ENCODE results near the gene ITGB6. TPM values are rescaled to one million over a fixed set of nuclear protein-coding genes. Genes with fewer than 3 reads are reported as not detected.
A peak's percentile ranks its signal among the peaks of the same experiment; 100 is the strongest.

The ITGB6 gene
- total RNA-seq, 1 experiment from 2014 or later: 7.2 TPM

- H3K9me3 ChIP-seq (ENCODE audit: low read length): no peaks in the 10 kb centered on the region
- H3K79me2 ChIP-seq (ENCODE audit: low read length): no peaks in the 10 kb centered on the region
- BruUV-seq (replicated peaks): no TSS peak
- H2AFZ ChIP-seq (ENCODE audit: low read length): no peak overlapping the region
- H3K9me2 ChIP-seq (replicated peaks; ENCODE audit: low read length): no peaks in the 10 kb centered on the region
- DNase-seq: peak; percentile 50
- ATAC-seq: no peak
- peak overlapping the region; percentile 76 for H3K4me2 ChIP-seq (ENCODE audit: low read length)
- peaks cover 81% of the 10 kb centered on the region for H3K4me1 ChIP-seq (ENCODE audit: insufficient read depth, low read length)
- H3K27me3 ChIP-seq (ENCODE audit: low read length): no peaks in the 10 kb centered on the region
- H3K27ac ChIP-seq (ENCODE audit: low read length): peak overlapping the region; percentile 75
- POLR2A ChIA-PET (ENCODE audit: unreplicated experiment): no interaction called here
- no peaks in the 10 kb centered on the region for H4K20me1 ChIP-seq (ENCODE audit: low read length)
- no peak overlapping the region for H3K4me3 ChIP-seq (ENCODE audit: low read length)
- peaks cover 8% of the 10 kb centered on the region for H3F3A ChIP-seq (ENCODE audit: low read length, unreplicated experiment)
- TF ChIP-seq EZH2phosphoT487 (IDR thresholded peaks at IDR 0.05; ENCODE audit: borderline replicate concordance, low read length) (no peak), EZH2 (IDR thresholded peaks at IDR 0.05; ENCODE audit: low read length, unreplicated experiment) (no peak)
- TF ChIP-seq, protein P1, sequence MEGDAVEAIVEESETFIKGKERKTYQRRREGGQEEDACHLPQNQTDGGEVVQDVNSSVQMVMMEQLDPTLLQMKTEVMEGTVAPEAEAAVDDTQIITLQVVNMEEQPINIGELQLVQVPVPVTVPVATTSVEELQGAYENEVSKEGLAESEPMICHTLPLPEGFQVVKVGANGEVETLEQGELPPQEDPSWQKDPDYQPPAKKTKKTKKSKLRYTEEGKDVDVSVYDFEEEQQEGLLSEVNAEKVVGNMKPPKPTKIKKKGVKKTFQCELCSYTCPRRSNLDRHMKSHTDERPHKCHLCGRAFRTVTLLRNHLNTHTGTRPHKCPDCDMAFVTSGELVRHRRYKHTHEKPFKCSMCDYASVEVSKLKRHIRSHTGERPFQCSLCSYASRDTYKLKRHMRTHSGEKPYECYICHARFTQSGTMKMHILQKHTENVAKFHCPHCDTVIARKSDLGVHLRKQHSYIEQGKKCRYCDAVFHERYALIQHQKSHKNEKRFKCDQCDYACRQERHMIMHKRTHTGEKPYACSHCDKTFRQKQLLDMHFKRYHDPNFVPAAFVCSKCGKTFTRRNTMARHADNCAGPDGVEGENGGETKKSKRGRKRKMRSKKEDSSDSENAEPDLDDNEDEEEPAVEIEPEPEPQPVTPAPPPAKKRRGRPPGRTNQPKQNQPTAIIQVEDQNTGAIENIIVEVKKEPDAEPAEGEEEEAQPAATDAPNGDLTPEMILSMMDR (conservative IDR thresholded peaks at IDR 0.05; ENCODE audit: low read depth, low read length): no peak
- intact Hi-C loops (cut with micrococcal nuclease): no loop called here
- CTCF ChIA-PET: no interaction called here
- no peaks in the 10 kb centered on the region; the same call in 1 of the 2 replicates for H3K36me3 ChIP-seq (ENCODE audit: low read depth, low read length)
- peak overlapping the region; percentile 32; the same call in 1 of the 2 replicates for H3K9ac ChIP-seq (ENCODE audit: low read length)
These were observed 7.2 kb upstream of the ITGB6 start for GRCh38 chr2:160207271-160207670.

GRCh38 chr2:160206436-160206835 is 6.4 kb upstream of the ITGB6 start:
- H2AFZ ChIP-seq (ENCODE audit: low read length): no peak overlapping the region
- no peaks in the 10 kb centered on the region for H3K9me2 ChIP-seq (replicated peaks; ENCODE audit: low read length)
- peaks cover 8% of the 10 kb centered on the region for H3F3A ChIP-seq (ENCODE audit: low read length, unreplicated experiment)
- H3K4me3 ChIP-seq (ENCODE audit: low read length): no peak overlapping the region
- CTCF ChIA-PET: no interaction called here
- peak overlapping the region; percentile 79 for H3K27ac ChIP-seq (ENCODE audit: low read length)
- BruUV-seq (replicated peaks): no TSS peak
- no peaks in the 10 kb centered on the region for H3K27me3 ChIP-seq (ENCODE audit: low read length)
- DNase-seq (no peak), ATAC-seq (no peak)
- TF ChIP-seq EZH2 (IDR thresholded peaks at IDR 0.05; ENCODE audit: low read length, unreplicated experiment): no peak
- TF ChIP-seq, protein P1 (conservative IDR thresholded peaks at IDR 0.05; ENCODE audit: low read depth, low read length): no peak
- TF ChIP-seq EZH2phosphoT487 (IDR thresholded peaks at IDR 0.05; ENCODE audit: borderline replicate concordance, low read length): no peak
- no peak overlapping the region; the same call in 1 of the 2 replicates for H3K9ac ChIP-seq (ENCODE audit: low read length)
- H3K36me3 ChIP-seq (ENCODE audit: low read depth, low read length): no peaks in the 10 kb centered on the region; the same call in 1 of the 2 replicates
- H3K9me3 ChIP-seq (ENCODE audit: low read length): no peaks in the 10 kb centered on the region
- H3K4me1 ChIP-seq (ENCODE audit: insufficient read depth, low read length): peaks cover 78% of the 10 kb centered on the region
- no peaks in the 10 kb centered on the region for H4K20me1 ChIP-seq (ENCODE audit: low read length)
- no peaks in the 10 kb centered on the region for H3K79me2 ChIP-seq (ENCODE audit: low read length)
- peak overlapping the region; percentile 75 for H3K4me2 ChIP-seq (ENCODE audit: low read length)
- POLR2A ChIA-PET (ENCODE audit: unreplicated experiment): no interaction called here
- intact Hi-C loops (cut with micrococcal nuclease): no loop called here

DNA sequence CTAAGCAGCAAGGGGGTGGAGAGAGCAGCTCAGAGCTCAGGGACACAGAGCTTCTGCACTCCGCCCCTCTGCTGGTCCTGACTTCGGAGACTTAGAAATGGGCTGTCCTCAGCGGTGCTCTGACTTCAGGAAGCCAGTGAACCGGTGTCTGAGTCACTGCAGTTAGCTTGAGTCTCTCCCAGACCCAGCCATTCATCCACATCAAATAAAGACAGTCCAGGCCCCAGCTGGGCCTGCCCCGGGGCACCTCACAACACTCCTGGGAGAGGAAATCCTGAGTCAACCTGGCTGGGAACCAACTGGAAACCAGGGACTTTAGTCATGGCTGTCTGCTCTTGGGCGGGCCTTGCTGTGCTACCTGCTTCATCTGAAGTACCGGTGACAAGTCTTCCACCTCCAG is 5.4 kb upstream of the ITGB6 start:
- ATAC-seq: peak; percentile 89
- no peak for TF ChIP-seq EZH2 (IDR thresholded peaks at IDR 0.05; ENCODE audit: low read length, unreplicated experiment)
- no peak for TF ChIP-seq EZH2phosphoT487 (IDR thresholded peaks at IDR 0.05; ENCODE audit: borderline replicate concordance, low read length)
- TF ChIP-seq, protein P1 (conservative IDR thresholded peaks at IDR 0.05; ENCODE audit: low read depth, low read length): no peak
- H3K79me2 ChIP-seq (ENCODE audit: low read length): no peaks in the 10 kb centered on the region
- H4K20me1 ChIP-seq (ENCODE audit: low read length): no peaks in the 10 kb centered on the region
- POLR2A ChIA-PET (ENCODE audit: unreplicated experiment): interaction anchor here (0.7 kb wide), 1 partner anchor 9 kb away, joined by 3 read pairs; no protein-coding TSS in a partner anchor
- H3K27me3 ChIP-seq (ENCODE audit: low read length): no peaks in the 10 kb centered on the region
- DNase-seq: peak; percentile 99
- no peaks in the 10 kb centered on the region for H3K9me3 ChIP-seq (ENCODE audit: low read length)
- peaks cover 68% of the 10 kb centered on the region for H3K4me1 ChIP-seq (ENCODE audit: insufficient read depth, low read length)
- peak overlapping the region; percentile 80 for H3K27ac ChIP-seq (ENCODE audit: low read length)
- H3K4me3 ChIP-seq (ENCODE audit: low read length): peak overlapping the region; percentile 41; the same call in 1 of the 2 replicates
- intact Hi-C loops (cut with micrococcal nuclease): loop anchor here (1.0 to 2.0 kb wide), 2 partner anchors 47 to 95 kb away; no protein-coding TSS in a partner anchor
- peak overlapping the region; percentile 19; the same call in 1 of the 2 replicates for H3K9ac ChIP-seq (ENCODE audit: low read length)
- H3K4me2 ChIP-seq (ENCODE audit: low read length): peak overlapping the region; percentile 75
- CTCF ChIA-PET: interaction anchor here (0.6 to 0.8 kb wide), 3 partner anchors 15 to 151 kb away, joined by 3 to 5 read pairs (median 3); no protein-coding TSS in a partner anchor
- BruUV-seq (replicated peaks): no TSS peak
- no peaks in the 10 kb centered on the region for H3K36me3 ChIP-seq (ENCODE audit: low read depth, low read length)
- peak overlapping the region; percentile 40; the same call in 1 of the 2 replicates for H2AFZ ChIP-seq (ENCODE audit: low read length)
- H3F3A ChIP-seq (ENCODE audit: low read length, unreplicated experiment): peaks cover 8% of the 10 kb centered on the region
- H3K9me2 ChIP-seq (replicated peaks; ENCODE audit: low read length): no peaks in the 10 kb centered on the region
